A673 (cell line): Measurements from ENCODE around the gene CACNA2D1.

Source experiments
- EZH2 ChIP-seq: fragments of 200-600 bp; sonication (generic); IDR thresholded peaks from 2 replicates; pipeline ENCODE4 v1.6.1; 2017; ENCODE audit warnings: borderline replicate concordance, low read depth, mild to moderate bottlenecking, mixed read lengths, antibody characterized with exemption, low read length; ENCODE audit not compliant: poor library complexity, severe bottlenecking
- TF ChIP-seq, protein P1 (sequence below): fragments of 300-800, 200-600 bp; sonication (generic); conservative IDR thresholded peaks from 2 replicates; pipeline ENCODE4 v1.5.1; 2017; ENCODE audit warnings: low read depth, mild to moderate bottlenecking, antibody characterized with exemption, low read length, moderate library complexity, mixed read lengths

DNA sequence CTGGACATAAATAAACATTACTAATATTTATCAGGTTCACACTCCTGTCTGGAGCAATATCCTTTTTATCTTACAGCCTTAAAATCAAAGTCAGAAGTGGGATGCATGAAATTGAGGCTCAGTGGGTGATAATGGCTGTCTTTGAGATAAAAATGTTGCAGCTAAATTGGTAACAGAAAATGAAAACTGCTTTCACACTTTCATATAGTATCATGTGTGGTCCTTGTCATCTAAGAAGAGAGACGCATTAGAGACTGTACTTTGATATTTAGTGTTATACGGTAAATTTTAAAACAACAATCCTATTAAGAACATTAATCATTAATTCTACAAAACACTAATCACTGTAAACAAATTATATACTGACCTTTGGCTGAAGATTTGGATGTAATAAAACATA lies 438.5 kb downstream of the CACNA2D1 start:
- TF ChIP-seq, protein P1, sequence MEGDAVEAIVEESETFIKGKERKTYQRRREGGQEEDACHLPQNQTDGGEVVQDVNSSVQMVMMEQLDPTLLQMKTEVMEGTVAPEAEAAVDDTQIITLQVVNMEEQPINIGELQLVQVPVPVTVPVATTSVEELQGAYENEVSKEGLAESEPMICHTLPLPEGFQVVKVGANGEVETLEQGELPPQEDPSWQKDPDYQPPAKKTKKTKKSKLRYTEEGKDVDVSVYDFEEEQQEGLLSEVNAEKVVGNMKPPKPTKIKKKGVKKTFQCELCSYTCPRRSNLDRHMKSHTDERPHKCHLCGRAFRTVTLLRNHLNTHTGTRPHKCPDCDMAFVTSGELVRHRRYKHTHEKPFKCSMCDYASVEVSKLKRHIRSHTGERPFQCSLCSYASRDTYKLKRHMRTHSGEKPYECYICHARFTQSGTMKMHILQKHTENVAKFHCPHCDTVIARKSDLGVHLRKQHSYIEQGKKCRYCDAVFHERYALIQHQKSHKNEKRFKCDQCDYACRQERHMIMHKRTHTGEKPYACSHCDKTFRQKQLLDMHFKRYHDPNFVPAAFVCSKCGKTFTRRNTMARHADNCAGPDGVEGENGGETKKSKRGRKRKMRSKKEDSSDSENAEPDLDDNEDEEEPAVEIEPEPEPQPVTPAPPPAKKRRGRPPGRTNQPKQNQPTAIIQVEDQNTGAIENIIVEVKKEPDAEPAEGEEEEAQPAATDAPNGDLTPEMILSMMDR: no peak
- TF ChIP-seq EZH2: no peak
